IPS-11a (cell line): ENCODE measurements around the gene HHAT.

ENCODE experiments used
- H3K4me3 ChIP-seq: one replicate; pipeline ENCODE4 v1.5.1; 2013; ENCODE audit warnings: low read depth, low read length, control low read depth

Gene HHAT

DNA sequence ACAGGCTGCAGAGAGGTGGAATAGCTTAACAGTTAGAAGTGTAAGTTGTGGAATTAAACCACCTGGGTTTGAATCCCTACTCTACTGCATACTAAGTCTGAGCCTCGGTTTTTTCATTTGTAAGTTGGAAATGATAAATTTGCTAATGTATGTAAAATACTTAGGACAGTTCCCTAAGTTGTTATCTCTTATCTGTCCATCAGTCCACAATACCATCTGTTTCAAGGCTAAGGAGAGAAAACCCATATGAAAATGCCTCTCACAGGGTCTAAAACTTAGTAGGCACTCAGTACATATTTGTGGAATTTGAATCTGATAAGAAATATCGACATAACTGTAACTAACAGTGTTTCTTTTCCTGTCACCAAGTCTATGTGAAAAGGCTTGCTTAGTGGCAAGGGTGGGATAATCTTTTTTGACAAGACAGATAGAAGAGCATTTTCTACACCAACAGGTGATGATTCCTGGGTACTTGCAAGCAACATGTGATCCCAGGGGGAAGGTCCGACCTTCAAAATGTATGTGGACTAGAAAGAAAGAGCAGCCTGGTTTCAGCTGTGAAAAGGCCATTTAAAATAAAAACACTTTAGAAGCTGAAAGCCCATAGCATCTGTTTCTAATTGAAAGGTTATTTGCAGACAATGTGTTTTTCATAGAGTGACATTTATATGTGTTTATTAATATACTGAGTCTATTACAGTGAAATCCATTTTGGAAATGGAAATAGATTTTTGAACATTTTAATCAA, 202.9 kb downstream of the HHAT start:
- H3K4me3 ChIP-seq, result no peak overlapping the region

DNA sequence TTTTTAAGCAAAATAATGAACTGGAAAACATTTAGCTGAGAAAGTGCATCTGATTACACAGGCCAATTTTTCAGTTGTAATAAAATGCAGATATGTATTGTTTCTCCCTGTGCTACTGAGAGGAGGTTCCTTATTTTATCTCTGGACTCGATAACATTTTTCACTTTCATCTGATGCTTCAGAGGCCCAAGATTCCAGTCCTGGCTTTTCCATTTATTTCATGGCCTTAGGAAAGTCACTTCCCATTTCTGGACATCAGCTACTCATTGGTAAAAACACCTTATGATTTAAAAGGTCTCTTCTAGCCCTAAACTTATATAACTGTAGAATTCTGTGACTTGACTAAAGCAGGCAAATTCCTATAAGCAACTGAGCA, 203.5 kb downstream of the HHAT start:
- H3K4me3 ChIP-seq, result no peak overlapping the region

DNA sequence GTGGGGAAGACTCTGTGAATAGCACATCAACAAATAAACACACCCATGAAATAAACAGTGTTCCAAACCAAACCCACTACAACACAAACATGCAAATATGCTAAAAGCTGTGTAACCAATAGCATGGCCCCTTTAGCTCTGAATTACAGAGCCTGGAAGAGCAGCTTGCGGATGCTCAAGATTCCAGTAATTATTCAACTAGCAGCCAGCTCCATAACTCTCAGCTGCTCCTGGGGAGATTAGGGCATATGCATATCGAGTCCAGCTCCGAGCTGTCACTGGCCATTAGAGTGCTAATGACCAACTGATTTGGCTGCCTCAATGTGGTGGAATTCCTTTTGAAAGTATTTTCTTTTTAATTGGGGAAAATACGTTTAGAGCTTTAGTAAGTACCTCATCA, 207.1 kb downstream of the HHAT start:
- no peak overlapping the region for H3K4me3 ChIP-seq

- no peak overlapping the region for H3K4me3 ChIP-seq
Measured at GRCh38 chr1:210536254-210536961, 207.7 kb downstream of the HHAT start.

- no peak overlapping the region for H3K4me3 ChIP-seq
Measured at GRCh38 chr1:210540288-210540687, 211.6 kb downstream of the HHAT start.

- no peak overlapping the region for H3K4me3 ChIP-seq
Measured at GRCh38 chr1:210541680-210542358, 213.1 kb downstream of the HHAT start.

GRCh38 chr1:210551899-210552298, 223.2 kb downstream of the HHAT start:
- H3K4me3 ChIP-seq, result no peak overlapping the region

DNA sequence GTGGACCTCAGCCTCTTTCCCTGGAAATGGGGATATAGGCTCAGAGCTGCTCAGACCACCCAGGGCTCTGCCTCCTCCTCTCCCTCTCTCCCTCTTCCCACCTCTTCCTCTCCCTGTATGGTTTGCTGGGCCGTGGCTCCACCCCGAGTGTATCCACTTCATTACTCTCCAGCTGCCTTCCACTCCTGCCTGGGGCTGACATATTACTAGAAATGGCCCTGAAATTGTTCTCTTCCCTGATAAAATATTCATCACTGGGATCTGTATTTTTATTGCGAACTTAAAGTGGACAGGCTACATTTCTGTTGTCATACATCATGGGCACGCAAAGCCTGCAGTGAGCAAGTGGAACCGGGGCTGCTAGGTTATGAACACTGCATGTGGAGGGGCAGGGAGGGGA, 225.0 kb downstream of the HHAT start:
- no peak overlapping the region for H3K4me3 ChIP-seq

DNA sequence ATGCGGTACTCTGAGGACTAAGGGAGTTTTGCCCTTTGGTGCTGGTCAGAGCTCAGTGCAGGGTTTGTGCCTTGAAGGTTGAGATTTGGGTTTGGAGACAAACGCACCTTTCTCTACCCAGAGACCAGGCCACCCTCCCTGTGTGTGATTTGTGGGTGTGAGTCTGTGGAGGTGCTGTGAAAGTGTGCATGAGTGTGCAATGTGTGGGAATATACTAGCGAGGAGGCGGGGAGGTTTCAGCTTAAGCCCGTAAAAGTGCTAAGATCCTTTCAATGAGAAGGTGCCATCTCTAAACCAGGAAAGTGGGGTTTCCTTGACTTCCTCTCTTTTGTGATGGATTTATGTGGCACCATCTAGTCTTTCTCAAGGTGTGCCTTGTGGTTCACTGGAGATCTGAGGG, 225.7 kb downstream of the HHAT start:
- no peak overlapping the region for H3K4me3 ChIP-seq

DNA sequence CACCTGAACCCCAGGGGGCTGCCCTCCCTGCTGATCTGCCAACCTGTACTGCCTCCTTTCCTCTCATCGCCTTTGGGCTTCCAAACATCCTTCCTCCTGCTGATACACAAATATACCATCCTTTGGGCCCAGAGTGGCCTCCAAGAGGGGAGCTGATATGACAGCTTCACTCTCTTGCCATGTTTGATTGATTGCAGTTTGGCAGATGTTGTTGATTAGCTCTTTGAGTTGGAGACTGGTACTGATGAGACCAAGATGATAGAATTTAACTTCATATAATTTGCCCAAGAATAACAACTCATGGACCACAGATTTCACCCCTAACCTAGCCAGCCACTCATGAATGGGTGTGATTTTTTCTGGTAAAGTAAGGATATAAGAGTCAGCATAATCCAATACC, 227.8 kb downstream of the HHAT start:
- H3K4me3 ChIP-seq, result no peak overlapping the region

GRCh38 chr1:210557426-210558077, 228.8 kb downstream of the HHAT start:
- H3K4me3 ChIP-seq, result no peak overlapping the region

- no peak overlapping the region for H3K4me3 ChIP-seq
Measured at GRCh38 chr1:210558302-210558701, 229.6 kb downstream of the HHAT start.

GRCh38 chr1:210565306-210565705, 236.6 kb downstream of the HHAT start:
- H3K4me3 ChIP-seq, result no peak overlapping the region

DNA sequence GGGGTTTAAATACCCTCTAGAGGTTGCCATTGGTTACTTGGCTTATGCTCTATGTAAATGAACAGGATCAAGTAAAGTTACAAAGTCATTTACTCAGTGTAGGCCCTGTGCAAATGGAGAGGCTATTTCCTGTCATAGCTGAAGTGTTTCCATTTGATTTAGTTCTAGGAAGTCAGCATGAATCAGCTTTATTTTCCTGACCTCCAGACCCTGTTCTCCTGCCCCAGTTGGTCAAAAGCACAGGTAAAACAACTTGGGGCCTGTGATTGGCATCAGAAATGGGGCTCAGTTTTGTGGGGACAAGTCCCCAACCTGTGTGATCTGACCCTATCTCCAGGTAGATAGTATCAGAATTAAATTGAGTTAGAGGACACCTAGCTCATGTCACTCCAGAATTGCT, 239.9 kb downstream of the HHAT start:
- H3K4me3 ChIP-seq, result no peak overlapping the region

GRCh38 chr1:210570116-210570515, 241.4 kb downstream of the HHAT start:
- H3K4me3 ChIP-seq, result no peak overlapping the region

DNA sequence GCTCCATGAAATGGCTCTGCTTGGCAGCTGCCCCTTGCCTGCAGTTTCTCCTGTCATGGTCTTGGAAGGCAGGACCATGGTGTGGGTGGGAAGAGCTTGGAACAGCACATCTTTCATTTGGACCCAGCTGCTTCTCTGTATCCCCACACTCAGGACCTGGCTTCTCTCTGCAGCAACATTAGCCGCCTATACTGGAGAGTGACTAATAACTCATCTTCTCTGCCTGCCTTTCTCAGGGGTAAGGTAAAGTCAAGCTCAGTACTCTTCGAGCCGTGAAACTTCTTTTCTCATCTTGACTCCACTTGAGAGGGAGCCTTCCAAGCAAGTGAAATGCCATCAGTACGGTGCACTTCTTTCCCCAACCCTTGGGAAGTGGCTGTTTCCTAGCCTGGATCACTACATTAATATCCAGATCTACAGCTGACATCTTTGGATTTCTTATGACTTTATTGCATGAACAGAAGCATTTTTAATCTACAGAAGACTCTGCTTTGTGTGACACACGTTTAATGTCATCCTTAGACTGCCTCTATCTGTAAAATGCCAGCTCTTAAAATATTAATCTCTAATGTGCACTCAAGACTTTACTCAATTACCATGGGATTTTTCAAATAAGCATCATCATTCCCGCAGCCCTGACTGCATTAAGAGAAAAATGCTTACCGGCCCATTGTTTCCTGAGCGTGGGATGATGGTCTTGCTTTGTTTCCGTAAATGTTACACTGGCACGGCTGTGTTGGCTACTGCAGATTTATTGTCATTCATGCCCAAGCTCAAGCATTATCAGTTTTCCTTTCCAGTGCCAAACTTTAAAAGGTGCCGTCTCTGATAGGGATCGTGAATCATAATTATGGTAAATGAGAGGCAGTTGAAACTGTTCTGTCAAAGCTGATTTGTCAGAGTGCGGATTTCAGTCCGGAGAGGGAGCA, 242.9 kb downstream of the HHAT start:
- H3K4me3 ChIP-seq, result no peak overlapping the region

- no peak overlapping the region for H3K4me3 ChIP-seq
Measured at GRCh38 chr1:210573141-210573540, 244.4 kb downstream of the HHAT start.

DNA sequence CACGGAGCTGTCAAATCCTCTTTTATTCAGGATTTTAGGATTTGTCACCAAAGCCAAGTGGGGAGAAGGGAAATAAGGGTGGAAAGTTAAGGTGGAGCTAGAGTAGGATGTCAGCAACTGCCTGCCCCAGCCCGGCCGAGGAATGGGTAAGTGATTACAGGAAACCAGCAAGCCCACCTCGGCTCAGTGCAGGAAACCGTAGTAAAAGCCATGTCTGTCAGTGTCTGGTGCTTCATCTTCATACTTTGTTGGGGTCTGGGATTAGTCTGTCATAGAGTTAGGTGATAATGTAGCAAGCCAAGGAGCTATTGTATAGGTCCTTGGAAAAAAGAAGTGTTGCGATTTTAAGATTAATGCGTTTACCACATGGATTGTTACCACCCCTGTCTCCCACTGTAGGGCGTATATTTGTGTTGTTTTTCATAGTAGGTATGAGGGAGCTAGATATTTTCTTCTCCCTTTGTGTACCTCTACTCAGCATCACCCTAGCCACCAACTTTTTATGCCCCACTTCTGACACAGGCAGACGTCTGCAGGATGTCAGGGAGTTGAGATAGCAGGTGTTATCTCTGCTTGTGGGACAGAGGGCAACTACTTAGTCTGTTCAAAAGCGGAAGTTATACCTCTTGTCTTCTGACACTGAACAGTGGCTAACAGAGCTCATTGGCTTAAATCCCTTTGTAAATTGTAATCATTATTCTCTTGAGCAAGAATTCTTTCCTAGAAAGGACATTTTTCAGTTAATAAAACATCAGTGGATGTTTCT, 253.7 kb downstream of the HHAT start:
- no peak overlapping the region for H3K4me3 ChIP-seq

DNA sequence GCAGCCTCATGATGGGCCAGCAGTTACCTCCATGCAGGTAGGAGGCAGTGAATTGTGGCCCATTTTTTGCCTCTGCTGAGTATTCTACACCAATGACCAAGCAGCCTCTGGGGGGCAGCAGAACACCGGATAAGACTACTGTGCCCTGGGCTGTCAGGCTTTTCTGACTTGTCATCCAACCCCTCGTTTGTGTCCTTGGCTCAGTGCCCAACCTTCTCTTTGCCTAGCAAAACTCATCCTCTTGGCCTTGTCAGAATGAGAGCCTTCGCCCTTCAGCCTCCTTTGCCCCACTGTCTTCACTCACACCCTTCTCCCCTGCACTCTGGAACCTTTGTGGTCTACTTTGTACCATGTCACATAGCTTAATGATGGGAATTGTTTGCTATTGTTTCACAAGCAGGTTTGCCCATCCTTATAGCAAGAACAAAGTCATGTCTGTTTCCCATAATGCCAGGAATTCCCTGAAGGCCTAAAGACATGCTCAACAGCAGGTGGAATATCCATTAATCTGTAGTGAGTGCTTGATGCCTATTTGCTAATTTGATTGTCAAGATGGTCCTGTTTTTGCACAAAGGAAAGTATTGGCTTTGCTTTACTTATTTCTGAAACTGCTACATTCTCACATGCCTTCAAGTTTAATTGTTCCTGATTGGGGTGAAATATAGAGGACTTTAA, 255.9 kb downstream of the HHAT start:
- no peak overlapping the region for H3K4me3 ChIP-seq
